H9 (cell line): ENCODE data around the gene SDK2. TPM values are rescaled to one million over a fixed set of nuclear protein-coding genes. Genes with fewer than 3 reads are reported as not detected.

ENCODE experiments used
- DNase-seq: peaks from one replicate; pipeline ENCODE4 v3.0.0-alpha.2; 2017
- H2AFZ ChIP-seq: one replicate; pipeline ENCODE4 v1.6.1; 2013; ENCODE audit warnings: mild to moderate bottlenecking, low read length, control low read depth, moderate library complexity
- H2AK5ac ChIP-seq: 2 replicates; pipeline ENCODE4 v1.6.1; 2013; ENCODE audit warnings: low read length, control low read depth, mixed read lengths; ENCODE audit not compliant: insufficient read length
- H2BK120ac ChIP-seq: one replicate; pipeline ENCODE4 v1.6.1; 2013; ENCODE audit warnings: low read depth, mild to moderate bottlenecking, low read length, control low read depth, inconsistent platforms; ENCODE audit not compliant: poor library complexity, severe bottlenecking
- H2BK12ac ChIP-seq: 2 replicates; pipeline ENCODE4 v1.6.1; 2013; ENCODE audit warnings: low read length, control low read depth, mixed read lengths, low read depth; ENCODE audit not compliant: insufficient read length
- H2BK15ac ChIP-seq: 2 replicates; pipeline ENCODE4 v1.6.1; 2013; ENCODE audit warnings: low read depth, low read length, control low read depth
- H2BK20ac ChIP-seq: one replicate; pipeline ENCODE4 v1.6.1; 2013; ENCODE audit warnings: low read depth, mild to moderate bottlenecking, low read length, control low read depth, inconsistent platforms; ENCODE audit not compliant: poor library complexity, severe bottlenecking
- H2BK5ac ChIP-seq: 2 replicates; pipeline ENCODE4 v1.6.1; 2013; ENCODE audit warnings: low read length, control low read depth, mixed read lengths; ENCODE audit not compliant: insufficient read length
- H3K14ac ChIP-seq: 2 replicates; pipeline ENCODE4 v1.6.1; 2013; ENCODE audit warnings: low read length, control low read depth; ENCODE audit not compliant: insufficient read depth
- H3K18ac ChIP-seq: 2 replicates; pipeline ENCODE4 v1.6.1; 2013; ENCODE audit warnings: low read depth, mild to moderate bottlenecking, mixed read lengths, low read length, control low read depth; ENCODE audit not compliant: insufficient read length
- H3K23ac ChIP-seq: 2 replicates; pipeline ENCODE4 v1.6.1; 2013; ENCODE audit warnings: low read length, control low read depth, mixed read lengths, low read depth; ENCODE audit not compliant: insufficient read length
- H3K23me2 ChIP-seq: 2 replicates; pipeline ENCODE4 v1.6.1; 2013; ENCODE audit warnings: low read depth, mild to moderate bottlenecking, mixed read lengths, low read length, control low read depth; ENCODE audit not compliant: insufficient read length, poor library complexity, severe bottlenecking
- H3K27ac ChIP-seq: 2 replicates; pipeline ENCODE4 v1.5.1; 2013; ENCODE audit warnings: low read length, control low read depth, mixed read lengths, low read depth; ENCODE audit not compliant: insufficient read length
- H3K27me3 ChIP-seq: 2 replicates; pipeline ENCODE4 v1.6.1; 2013; ENCODE audit warnings: low read length, control low read depth, inconsistent platforms; ENCODE audit not compliant: insufficient read depth
- H3K4ac ChIP-seq: 2 replicates; pipeline ENCODE4 v1.6.1; 2013; ENCODE audit warnings: low read depth, mild to moderate bottlenecking, control low read depth, inconsistent platforms, low read length, moderate library complexity
- H3K4me1 ChIP-seq: 2 replicates; pipeline ENCODE4 v1.6.1; 2013; ENCODE audit warnings: low read length, control low read depth, inconsistent platforms; ENCODE audit not compliant: insufficient read depth
- H3K4me2 ChIP-seq: 2 replicates; pipeline ENCODE4 v1.6.1; 2013; ENCODE audit warnings: low read length, control low read depth, mixed read lengths; ENCODE audit not compliant: insufficient read length, insufficient read depth
- H3K56ac ChIP-seq: 2 replicates; pipeline ENCODE4 v1.6.1; 2013; ENCODE audit warnings: low read depth, mild to moderate bottlenecking, mixed read lengths, low read length, control low read depth; ENCODE audit not compliant: insufficient read length
- H3K79me1 ChIP-seq: 2 replicates; pipeline ENCODE4 v1.6.1; 2013; ENCODE audit warnings: low read depth, mild to moderate bottlenecking, moderate library complexity, low read length, control low read depth, inconsistent platforms; ENCODE audit not compliant: insufficient read depth, poor library complexity, severe bottlenecking
- H3K79me2 ChIP-seq: 2 replicates; pipeline ENCODE4 v1.6.1; 2013; ENCODE audit warnings: low read length, control low read depth, inconsistent platforms; ENCODE audit not compliant: insufficient read depth
- H3K9ac ChIP-seq: 2 replicates; pipeline ENCODE4 v1.6.1; 2013; ENCODE audit warnings: low read length, control low read depth, mixed read lengths; ENCODE audit not compliant: insufficient read length; ENCODE audit errors: extremely low read depth
- H3K9me3 ChIP-seq: one replicate; pipeline ENCODE4 v1.6.1; 2013; ENCODE audit warnings: low read depth, low read length, inconsistent platforms; ENCODE audit not compliant: control insufficient read depth
- H3T11ph ChIP-seq: one replicate; pipeline ENCODE4 v1.6.1; 2013; ENCODE audit warnings: mild to moderate bottlenecking, low read length, control low read depth, inconsistent platforms
- H4K20me1 ChIP-seq: one replicate; pipeline ENCODE4 v1.6.1; 2013; ENCODE audit not compliant: control insufficient read depth, insufficient read length, insufficient read depth
- H4K5ac ChIP-seq: 2 replicates; pipeline ENCODE4 v1.6.1; 2013; ENCODE audit warnings: low read depth, mild to moderate bottlenecking, mixed read lengths, low read length, control low read depth; ENCODE audit not compliant: insufficient read length
- H4K8ac ChIP-seq: replicated peaks from 2 replicates; pipeline ENCODE4 v1.6.1; 2013; ENCODE audit warnings: low read length, control low read depth, mixed read lengths, low read depth; ENCODE audit not compliant: insufficient read length
- H4K91ac ChIP-seq: 2 replicates; pipeline ENCODE4 v1.6.1; 2013; ENCODE audit warnings: low read depth, mild to moderate bottlenecking, moderate library complexity, mixed read lengths, low read length, control low read depth; ENCODE audit not compliant: insufficient read length
- H3K27ac Mint-ChIP-seq, 3 experiments: 2 replicates in 2 of 3; 3 replicates in 1 of 3; pipeline ENCODE4 v1.8.0; 2020 to 2021; ENCODE audit warnings: mixed read lengths in 3 of 3, mild to moderate bottlenecking in 1 of 3, moderate library complexity in 1 of 3
- H3K27me3 Mint-ChIP-seq: 2 replicates; pipeline ENCODE4 v1.8.0; 2021; ENCODE audit warnings: low read depth, mild to moderate bottlenecking, moderate library complexity, mixed read lengths
- H3K36me3 Mint-ChIP-seq, 3 experiments: 2 replicates in 2 of 3; 3 replicates in 1 of 3; pipeline ENCODE4 v1.8.0; 2020 to 2021; ENCODE audit warnings: low read depth in 3 of 3, mixed read lengths in 3 of 3; ENCODE audit not compliant: insufficient read depth in 1 of 3
- H3K4me1 Mint-ChIP-seq, 2 experiments: 2 replicates each; pipeline ENCODE4 v1.8.0; 2020; ENCODE audit warnings: mixed read lengths in 2 of 2
- H3K4me3 Mint-ChIP-seq, 2 experiments: 2 replicates in 1 of 2; 3 replicates in 1 of 2; pipeline ENCODE4 v1.8.0; 2020 to 2021; ENCODE audit warnings: mild to moderate bottlenecking in 2 of 2, mixed read lengths in 2 of 2, moderate library complexity in 1 of 2
- H3K9me3 Mint-ChIP-seq, 2 experiments: 2 replicates in 1 of 2; 3 replicates in 1 of 2; pipeline ENCODE4 v1.8.0; 2020; ENCODE audit warnings: mild to moderate bottlenecking in 2 of 2, mixed read lengths in 2 of 2, moderate library complexity in 1 of 2
- WGBS: extraction: QIAGEN DNeasy Blood & Tissue Kit; methylation state at CpG from one replicate; pipeline ENCODE4 v1.1.7; 2013; ENCODE audit warnings: missing lambda C conversion rate, low lambda C conversion rate, mixed read lengths; ENCODE audit not compliant: insufficient read length; ENCODE audit errors: extremely low coverage; 5-methylcytosine and 5-hydroxymethylcytosine counted together
- total RNA-seq: library from RNA; stranded (reverse); gene quantifications from 2 replicates; pipeline ENCODE4 v1.2.1, GENCODE V29; 2021
- TF ChIP-seq, protein P1 (sequence below): fragments of 200-600 bp; sonication (generic); conservative IDR thresholded peaks from 3 replicates; pipeline ENCODE4 v1.8.0; 2021; ENCODE audit warnings: antibody characterized with exemption, mild to moderate bottlenecking

The SDK2 gene
- total RNA-seq, 1 experiment from 2014 or later = 9.1 TPM

- H3K9ac ChIP-seq = no peak overlapping the region
- Mint-ChIP-seq H3K4me1 (peaks cover 20 to 32% of the 10 kb centered on the region in 2 experiments), H3K36me3 (peaks cover 11 to 21% (median 13%) of the 10 kb centered on the region in 3 experiments), H3K27ac (no peak overlapping the region), H3K27me3 (no peaks in the 10 kb centered on the region; the same call in none of the 2 replicates), H3K4me3 (no peak overlapping the region), H3K9me3 (peaks cover 16 to 17% of the 10 kb centered on the region in 2 experiments)
- H4K8ac ChIP-seq = no peak overlapping the region
- no peak overlapping the region for H2BK5ac ChIP-seq
- no CpG with 5 or more reads among the region's 12 CpGs for WGBS
- H3K23ac ChIP-seq = no peak overlapping the region
- H3T11ph ChIP-seq = no peak overlapping the region
- H3K56ac ChIP-seq = no peak overlapping the region
- H4K91ac ChIP-seq = no peak overlapping the region
- peaks cover 3% of the 10 kb centered on the region; the same call in 1 of the 2 replicates for H3K4me1 ChIP-seq
- no peak overlapping the region for H2BK15ac ChIP-seq
- no peak overlapping the region for H2AFZ ChIP-seq
- TF ChIP-seq, protein P1, sequence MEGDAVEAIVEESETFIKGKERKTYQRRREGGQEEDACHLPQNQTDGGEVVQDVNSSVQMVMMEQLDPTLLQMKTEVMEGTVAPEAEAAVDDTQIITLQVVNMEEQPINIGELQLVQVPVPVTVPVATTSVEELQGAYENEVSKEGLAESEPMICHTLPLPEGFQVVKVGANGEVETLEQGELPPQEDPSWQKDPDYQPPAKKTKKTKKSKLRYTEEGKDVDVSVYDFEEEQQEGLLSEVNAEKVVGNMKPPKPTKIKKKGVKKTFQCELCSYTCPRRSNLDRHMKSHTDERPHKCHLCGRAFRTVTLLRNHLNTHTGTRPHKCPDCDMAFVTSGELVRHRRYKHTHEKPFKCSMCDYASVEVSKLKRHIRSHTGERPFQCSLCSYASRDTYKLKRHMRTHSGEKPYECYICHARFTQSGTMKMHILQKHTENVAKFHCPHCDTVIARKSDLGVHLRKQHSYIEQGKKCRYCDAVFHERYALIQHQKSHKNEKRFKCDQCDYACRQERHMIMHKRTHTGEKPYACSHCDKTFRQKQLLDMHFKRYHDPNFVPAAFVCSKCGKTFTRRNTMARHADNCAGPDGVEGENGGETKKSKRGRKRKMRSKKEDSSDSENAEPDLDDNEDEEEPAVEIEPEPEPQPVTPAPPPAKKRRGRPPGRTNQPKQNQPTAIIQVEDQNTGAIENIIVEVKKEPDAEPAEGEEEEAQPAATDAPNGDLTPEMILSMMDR = no peak
- H3K9me3 ChIP-seq = peaks cover 8% of the 10 kb centered on the region
- no peak overlapping the region for H3K18ac ChIP-seq
- H2BK20ac ChIP-seq = no peak overlapping the region
- no peak overlapping the region for H3K14ac ChIP-seq
- H4K5ac ChIP-seq = no peak overlapping the region
- no peak for DNase-seq
- H2AK5ac ChIP-seq = no peak overlapping the region
- H3K27ac ChIP-seq = no peak overlapping the region
- H3K23me2 ChIP-seq = no peaks in the 10 kb centered on the region
- H3K4ac ChIP-seq = no peak overlapping the region
- H4K20me1 ChIP-seq = no peaks in the 10 kb centered on the region
- H2BK12ac ChIP-seq = no peak overlapping the region
- no peaks in the 10 kb centered on the region for H3K79me2 ChIP-seq
- no peaks in the 10 kb centered on the region for H3K27me3 ChIP-seq
- no peak overlapping the region for H2BK120ac ChIP-seq
- no peak overlapping the region for H3K4me2 ChIP-seq
- H3K79me1 ChIP-seq = no peaks in the 10 kb centered on the region
Measured at GRCh38 chr17:73481676-73482075, 162.6 kb downstream of the SDK2 start.
